GM12878 (cell line): ENCODE measurements around the gene SRCAP. TPM values are rescaled to one million over a fixed set of nuclear protein-coding genes. Genes with fewer than 3 reads are reported as not detected.

ENCODE experiments used
- ATF3 ChIP-seq: IDR thresholded peaks from 2 replicates; pipeline ENCODE4 v1.6.1; 2011; ENCODE audit warnings: low read depth, mild to moderate bottlenecking, low read length, moderate library complexity, borderline replicate concordance; ENCODE audit errors: extremely low read depth
- BMI1 ChIP-seq: fragments of 450-650 bp; IDR thresholded peaks from 2 replicates; pipeline ENCODE4 v1.6.1; 2016; ENCODE audit warnings: mild to moderate bottlenecking, moderate library complexity, borderline replicate concordance
- ETV6 ChIP-seq, 2 experiments: fragments of 450-650 bp in 1 of 2; IDR thresholded peaks in 1 of 2; conservative IDR thresholded peaks in 1 of 2; 2 replicates each; pipeline ENCODE4 v1.6.1; 2014; ENCODE audit warnings: antibody characterized with exemption in 1 of 2, borderline replicate concordance in 1 of 2, low read depth in 1 of 2, mild to moderate bottlenecking in 1 of 2, moderate library complexity in 1 of 2
- FOS ChIP-seq: IDR thresholded peaks from 3 replicates; pipeline ENCODE4 v1.6.1; 2011; ENCODE audit warnings: borderline replicate concordance; ENCODE audit not compliant: insufficient read length; ENCODE audit errors: extremely low read depth
- GABPA ChIP-seq: IDR thresholded peaks from 2 replicates; pipeline ENCODE4 v1.6.1; 2014; ENCODE audit warnings: antibody characterized with exemption, low read depth, mild to moderate bottlenecking, inconsistent platforms
- GATAD2B ChIP-seq: fragments of 450-650 bp; conservative IDR thresholded peaks from 2 replicates; pipeline ENCODE4 v1.6.1; 2017; ENCODE audit warnings: low read depth, mild to moderate bottlenecking, moderate library complexity
- HDAC2 ChIP-seq: fragments of 200-600 bp; sonication (generic); IDR thresholded peaks from 2 replicates; pipeline ENCODE4 v1.6.1; 2017
- HDGF ChIP-seq: fragments of 450-650 bp; IDR thresholded peaks from 2 replicates; pipeline ENCODE4 v1.6.1; 2016; ENCODE audit warnings: antibody characterized with exemption
- JUND ChIP-seq: IDR thresholded peaks from 2 replicates; pipeline ENCODE4 v1.6.1; 2012; ENCODE audit warnings: low read depth, mild to moderate bottlenecking, low read length, improper control_type of control experiment, moderate library complexity
- KDM1A ChIP-seq: fragments of 200-600 bp; sonication (generic); IDR thresholded peaks from 2 replicates; pipeline ENCODE4 v1.6.1; 2016; ENCODE audit warnings: borderline replicate concordance
- MEF2B ChIP-seq: fragments of 450-650 bp; IDR thresholded peaks from 2 replicates; pipeline ENCODE4 v1.6.1; 2018; ENCODE audit warnings: mild to moderate bottlenecking, moderate library complexity; ENCODE audit not compliant: partially characterized antibody, poor library complexity, severe bottlenecking
- MYB ChIP-seq: fragments of 150-350 bp; IDR thresholded peaks from 2 replicates; pipeline ENCODE4 v1.6.1; 2014; ENCODE audit warnings: mild to moderate bottlenecking, low read depth, low read length, borderline replicate concordance
- MYC ChIP-seq: IDR thresholded peaks from 2 replicates; pipeline ENCODE4 v1.6.1; 2011; ENCODE audit warnings: mild to moderate bottlenecking, low read length, moderate library complexity, inconsistent platforms; ENCODE audit not compliant: insufficient read depth, insufficient replicate concordance, insufficient read length, severe bottlenecking
- NFYA ChIP-seq: IDR thresholded peaks from 2 replicates; pipeline ENCODE4 v1.6.1; 2011; ENCODE audit warnings: low read depth, mild to moderate bottlenecking, low read length, improper control_type of control experiment, borderline replicate concordance
- NR2C1 ChIP-seq: fragments of 450-650 bp; IDR thresholded peaks from 2 replicates; pipeline ENCODE4 v1.6.1; 2017; ENCODE audit warnings: antibody characterized with exemption, mild to moderate bottlenecking, moderate library complexity
- NRF1 ChIP-seq: conservative IDR thresholded peaks from 2 replicates; pipeline ENCODE4 v1.6.1; 2011; ENCODE audit warnings: mild to moderate bottlenecking, low read depth, low read length, improper control_type of control experiment
- PML ChIP-seq: IDR thresholded peaks from 2 replicates; pipeline ENCODE4 v1.6.1; 2012; ENCODE audit warnings: low read length, inconsistent platforms
- POU2F2 ChIP-seq: IDR thresholded peaks from 3 replicates; pipeline ENCODE4 v1.6.1; 2011; ENCODE audit warnings: low read depth, mild to moderate bottlenecking, low read length, borderline replicate concordance
- RB1 ChIP-seq: fragments of 450-650 bp; formaldehyde crosslinking; IDR thresholded peaks from 2 replicates; pipeline ENCODE4 v1.6.1; 2017; ENCODE audit warnings: mild to moderate bottlenecking, borderline replicate concordance
- STAT1 ChIP-seq: fragments of 450-650 bp; conservative IDR thresholded peaks from 2 replicates; pipeline ENCODE4 v1.6.1; 2014; ENCODE audit warnings: antibody characterized with exemption, mild to moderate bottlenecking
- STAT3 ChIP-seq: IDR thresholded peaks from 2 replicates; pipeline ENCODE4 v1.6.1; 2011; ENCODE audit warnings: low read depth, low read length, improper control_type of control experiment
- TBL1XR1 ChIP-seq: IDR thresholded peaks from 2 replicates; pipeline ENCODE4 v1.6.1; 2012; ENCODE audit warnings: low read depth, low read length, improper control_type of control experiment
- TCF3 ChIP-seq: IDR thresholded peaks from 2 replicates; pipeline ENCODE4 v1.6.1; 2012; ENCODE audit warnings: low read depth, mild to moderate bottlenecking, low read length, borderline replicate concordance; ENCODE audit not compliant: insufficient read depth
- TCF7 ChIP-seq: IDR thresholded peaks from 2 replicates; pipeline ENCODE4 v1.6.1; 2014; ENCODE audit warnings: antibody characterized with exemption, borderline replicate concordance
- ZNF622 ChIP-seq: fragments of 450-650 bp; IDR thresholded peaks from 2 replicates; pipeline ENCODE4 v1.6.1; 2017; ENCODE audit warnings: mild to moderate bottlenecking, inconsistent platforms
- ZNF687 ChIP-seq: fragments of 450-650 bp; IDR thresholded peaks from 2 replicates; pipeline ENCODE4 v1.6.1; 2017; ENCODE audit warnings: mild to moderate bottlenecking, moderate library complexity
- ZZZ3 ChIP-seq: IDR thresholded peaks from 2 replicates; pipeline ENCODE4 v1.6.1; 2011; ENCODE audit warnings: low read depth; ENCODE audit not compliant: control insufficient read depth, insufficient read length
- polyA plus RNA-seq, 11 experiments: library from polyadenylated mRNA; depleted of rRNA in 4 of 11; unstranded in 6 of 11; stranded (reverse) in 5 of 11; fragments of >200 nt; fragmentation: Nextera tagmentation in 4 of 11; fragmentation: Illumina TruSeq in 1 of 11; extraction: Ambion mirVana in 4 of 11; extraction: Trizol in 1 of 11; gene quantifications; 1 replicate in 1 of 11; 2 replicates in 10 of 11; pipeline versions ENCODE4 v1.2.1 to v1.2.3, GENCODE V29; 2011 to 2016; ENCODE audit warnings: inconsistent platforms in 2 of 11, missing spikeins in 2 of 11, low read depth in 1 of 11
- total RNA-seq, 4 experiments: library from RNA; depleted of rRNA in 3 of 4; stranded (reverse); fragments of >200 nt in 3 of 4; fragmentation: Illumina TruSeq in 1 of 4; extraction: Trizol in 1 of 4; gene quantifications; 2 replicates each; pipeline versions ENCODE4 v1.2.1 to v1.2.3, GENCODE V29; 2013 to 2021

SRCAP gene
- total and polyA plus RNA-seq, 10 of the 15 experiments (the other 5 are each of a cell fraction or from before 2014, with no cell fraction given) = 0.24 to 58.4 (median 11.6) TPM

GRCh38 chr16:30761928-30762902, 63.2 kb downstream of the SRCAP start, which contains the start of the genes CFAP119 and RNF40 (continued):
- 0 out of 2 replicates have a peak, but pooled peaks have one; percentile 4 for TF ChIP-seq GATAD2B
- TF ChIP-seq NR2C1 = no peak
- TF ChIP-seq TCF3 = no peak
- no peak for TF ChIP-seq MYB
- no peak for TF ChIP-seq ATF3
- TF ChIP-seq ETV6 (conservative IDR thresholded peaks at IDR 0.05 in 1 of 2, IDR thresholded peaks at IDR 0.05 in 1 of 2; ENCODE audit: borderline replicate concordance in 1 of 2, low read depth in 1 of 2) = no peak
- TF ChIP-seq FOS = no peak
- TF ChIP-seq BMI1 = peak; percentile 96
- TF ChIP-seq RB1 = no peak
- TF ChIP-seq MYC = no peak
- TF ChIP-seq STAT1 = no peak
- TF ChIP-seq ZZZ3 = no peak
- no peak for TF ChIP-seq ZNF622
- no peak for TF ChIP-seq KDM1A
- peak; percentile 63; the same call in 1 of the 2 replicates for TF ChIP-seq GABPA
- TF ChIP-seq JUND = no peak
- TF ChIP-seq NRF1 = peak; percentile 69
- TF ChIP-seq ZNF687 = 0 out of 2 replicates have a peak, but pooled peaks have one; percentile 42
- no peak; the same call in 1 of the 2 replicates for TF ChIP-seq PML
- no peak for TF ChIP-seq HDAC2
- no peak for TF ChIP-seq STAT3
- no peak for TF ChIP-seq NFYA
- TF ChIP-seq HDGF = 0 out of 2 replicates have a peak, but pooled peaks have one; percentile 60
- no peak for TF ChIP-seq TCF7
- TF ChIP-seq MEF2B = peak; percentile 26
- TF ChIP-seq TBL1XR1 = no peak
- TF ChIP-seq POU2F2 = 0 out of 3 replicates have a peak, but pooled peaks have one; percentile 47
